IMR-90 (cell line): ENCODE measurements around the gene NIPAL3.

ENCODE experiments used
- POLR2A ChIP-seq: IDR thresholded peaks from 2 replicates; pipeline ENCODE4 v1.6.1; 2012; ENCODE audit warnings: mild to moderate bottlenecking, low read depth, low read length
- RFX5 ChIP-seq: IDR thresholded peaks from 2 replicates; pipeline ENCODE4 v1.8.0; 2012; ENCODE audit warnings: low read depth, mild to moderate bottlenecking, low read length, moderate library complexity
- SMC3 ChIP-seq: fragments of 150-350 bp; IDR thresholded peaks from 2 replicates; pipeline ENCODE4 v1.6.1; 2016; ENCODE audit warnings: low read depth, mild to moderate bottlenecking, antibody characterized with exemption, low read length, moderate library complexity
- TF ChIP-seq, protein P1 (sequence below): conservative IDR thresholded peaks from 2 replicates; pipeline ENCODE4 v1.5.1; 2012; ENCODE audit warnings: mild to moderate bottlenecking, low read depth, low read length, improper control_type of control experiment

DNA sequence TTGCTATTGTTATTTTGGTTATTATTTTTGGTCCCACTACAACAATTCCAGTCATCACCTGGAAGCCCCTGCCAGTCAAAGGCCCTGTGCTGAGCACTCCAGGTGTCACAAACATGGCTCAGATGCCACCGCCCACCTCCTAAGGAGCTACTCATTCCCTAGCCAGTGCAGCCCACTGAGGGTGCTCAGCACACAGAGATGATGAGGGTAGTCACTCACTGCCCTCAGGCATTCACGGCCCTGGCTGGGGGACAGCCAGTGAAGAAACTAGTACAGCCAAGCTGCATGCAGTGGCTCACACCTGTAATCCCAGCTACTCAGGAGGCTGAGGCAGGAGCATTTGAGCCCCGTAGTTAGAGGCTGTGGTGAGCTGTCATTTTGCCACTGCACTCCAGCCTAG, 42.3 kb downstream of the NIPAL3 start:
- TF ChIP-seq POLR2A (no peak), SMC3 (no peak), RFX5 (no peak)
- TF ChIP-seq, protein P1, sequence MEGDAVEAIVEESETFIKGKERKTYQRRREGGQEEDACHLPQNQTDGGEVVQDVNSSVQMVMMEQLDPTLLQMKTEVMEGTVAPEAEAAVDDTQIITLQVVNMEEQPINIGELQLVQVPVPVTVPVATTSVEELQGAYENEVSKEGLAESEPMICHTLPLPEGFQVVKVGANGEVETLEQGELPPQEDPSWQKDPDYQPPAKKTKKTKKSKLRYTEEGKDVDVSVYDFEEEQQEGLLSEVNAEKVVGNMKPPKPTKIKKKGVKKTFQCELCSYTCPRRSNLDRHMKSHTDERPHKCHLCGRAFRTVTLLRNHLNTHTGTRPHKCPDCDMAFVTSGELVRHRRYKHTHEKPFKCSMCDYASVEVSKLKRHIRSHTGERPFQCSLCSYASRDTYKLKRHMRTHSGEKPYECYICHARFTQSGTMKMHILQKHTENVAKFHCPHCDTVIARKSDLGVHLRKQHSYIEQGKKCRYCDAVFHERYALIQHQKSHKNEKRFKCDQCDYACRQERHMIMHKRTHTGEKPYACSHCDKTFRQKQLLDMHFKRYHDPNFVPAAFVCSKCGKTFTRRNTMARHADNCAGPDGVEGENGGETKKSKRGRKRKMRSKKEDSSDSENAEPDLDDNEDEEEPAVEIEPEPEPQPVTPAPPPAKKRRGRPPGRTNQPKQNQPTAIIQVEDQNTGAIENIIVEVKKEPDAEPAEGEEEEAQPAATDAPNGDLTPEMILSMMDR, result no peak
